ENCODE data around the gene KAZN. TPM values are rescaled to one million over a fixed set of nuclear protein-coding genes. Genes with fewer than 3 reads are reported as not detected.

The KAZN gene
- total and polyA plus RNA-seq, 4 donors = 17.8 to 54.0 (median 38.4) TPM

DNA sequence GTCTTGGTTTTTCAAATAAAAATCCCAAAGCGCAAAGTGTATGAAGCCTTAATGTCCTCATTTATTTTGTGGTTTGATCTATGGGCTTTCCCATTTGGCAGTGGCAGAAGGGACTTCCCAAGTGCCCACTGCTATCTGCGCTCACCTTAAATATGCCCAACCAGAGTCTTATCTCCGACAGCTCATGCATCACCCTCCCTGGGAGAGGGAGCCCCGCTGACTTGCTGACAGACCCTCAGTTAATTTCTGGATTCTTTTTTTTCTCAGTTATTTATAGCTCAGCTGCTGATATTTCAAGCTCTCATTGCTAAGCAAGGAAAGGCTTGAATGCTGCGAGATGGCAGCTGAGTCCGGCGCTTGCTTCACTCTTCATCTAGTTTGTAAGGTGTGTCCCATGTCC, 19.3 kb downstream of the KAZN start:
- no peaks in the 10 kb centered on the region for H3K36me3 ChIP-seq (ENCODE audit: control insufficient read depth, insufficient read depth, low read length)
- no peak for DNase-seq (ENCODE audit: low read depth in 4 of 6, low spot score in 6 of 6)

DNA sequence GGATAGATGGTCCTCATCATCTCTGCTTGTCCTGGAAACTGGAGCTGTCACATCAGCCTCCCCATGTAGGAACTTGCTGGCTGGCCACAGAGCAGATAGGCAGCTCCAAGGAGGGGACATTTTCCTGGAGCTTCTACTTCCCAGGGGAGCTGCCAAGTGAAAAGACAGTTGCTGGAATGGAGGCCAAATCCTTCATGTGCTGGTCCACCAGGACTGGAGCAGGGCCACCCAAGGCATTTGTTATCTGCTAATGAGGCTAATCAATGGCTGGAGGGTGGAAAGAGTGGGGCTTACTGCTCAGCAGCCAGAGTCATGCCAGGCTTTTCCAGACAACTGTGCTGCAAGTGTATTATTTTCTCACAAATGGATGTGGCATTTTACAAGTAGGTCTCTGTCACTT, 22.5 kb downstream of the KAZN start:
- DNase-seq (ENCODE audit: low read depth in 4 of 6, low spot score in 6 of 6) = peak in 1 of 6 donors; percentile 73
- Histone ChIP-seq H3K27me3 (ENCODE audit: control insufficient read depth, insufficient read depth, low read length) (no peaks in the 10 kb centered on the region), H3K9me3 (ENCODE audit: control insufficient read depth, insufficient read depth, low read length) (peaks cover 1% of the 10 kb centered on the region), H3K4me3 (ENCODE audit: low read depth, low read length) (no peak overlapping the region), H3K4me1 (ENCODE audit: control insufficient read depth, insufficient read depth, low read length) (peaks cover 12% of the 10 kb centered on the region), H3K27ac (ENCODE audit: low read depth, low read length) (no peak overlapping the region), H3K36me3 (ENCODE audit: control insufficient read depth, insufficient read depth, low read length) (no peaks in the 10 kb centered on the region)

More for the DNA sequence above, 19.3 kb downstream of the KAZN start:
- Histone ChIP-seq H3K4me3 (ENCODE audit: low read depth, low read length) (no peak overlapping the region), H3K4me1 (ENCODE audit: control insufficient read depth, insufficient read depth, low read length) (peaks cover 6% of the 10 kb centered on the region), H3K27ac (ENCODE audit: low read depth, low read length) (no peak overlapping the region), H3K9me3 (ENCODE audit: control insufficient read depth, insufficient read depth, low read length) (no peaks in the 10 kb centered on the region), H3K27me3 (ENCODE audit: control insufficient read depth, insufficient read depth, low read length) (no peaks in the 10 kb centered on the region)
- WGBS (ENCODE audit: insufficient coverage) = 95% methylated on average over 3 of the region's 7 CpGs

DNA sequence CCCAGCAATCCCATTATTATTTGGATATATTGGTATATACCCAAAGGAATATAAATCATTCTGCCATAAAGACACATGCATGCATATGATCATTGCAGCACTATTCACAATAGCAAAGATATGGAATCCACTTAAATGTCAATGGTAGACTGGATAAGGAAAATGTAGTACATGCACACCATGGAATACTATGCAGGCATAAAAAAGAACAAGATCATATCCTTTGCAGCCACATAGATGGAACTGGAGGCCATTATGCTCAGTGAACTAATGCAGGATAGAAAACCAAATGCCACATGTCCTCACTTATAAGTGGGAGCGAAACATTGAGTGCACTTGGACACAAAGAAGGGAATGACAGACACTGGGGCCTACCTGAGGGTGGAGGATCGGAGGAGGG, 24.6 kb downstream of the KAZN start:
- DNase-seq (ENCODE audit: low read depth in 4 of 6, low spot score in 6 of 6) = no peak
- no peak overlapping the region for H3K4me3 ChIP-seq (ENCODE audit: low read depth, low read length)
- peaks cover 33% of the 10 kb centered on the region for H3K4me1 ChIP-seq (ENCODE audit: control insufficient read depth, insufficient read depth, low read length)
- H3K36me3 ChIP-seq (ENCODE audit: control insufficient read depth, insufficient read depth, low read length) = no peaks in the 10 kb centered on the region
- whole genome bisulfite sequencing (ENCODE audit: insufficient coverage) = no CpG with 5 or more reads among the region's 2 CpGs
- H3K27me3 ChIP-seq (ENCODE audit: control insufficient read depth, insufficient read depth, low read length) = no peaks in the 10 kb centered on the region
- H3K9me3 ChIP-seq (ENCODE audit: control insufficient read depth, insufficient read depth, low read length) = peaks cover 1% of the 10 kb centered on the region
- no peak overlapping the region for H3K27ac ChIP-seq (ENCODE audit: low read depth, low read length)

DNA sequence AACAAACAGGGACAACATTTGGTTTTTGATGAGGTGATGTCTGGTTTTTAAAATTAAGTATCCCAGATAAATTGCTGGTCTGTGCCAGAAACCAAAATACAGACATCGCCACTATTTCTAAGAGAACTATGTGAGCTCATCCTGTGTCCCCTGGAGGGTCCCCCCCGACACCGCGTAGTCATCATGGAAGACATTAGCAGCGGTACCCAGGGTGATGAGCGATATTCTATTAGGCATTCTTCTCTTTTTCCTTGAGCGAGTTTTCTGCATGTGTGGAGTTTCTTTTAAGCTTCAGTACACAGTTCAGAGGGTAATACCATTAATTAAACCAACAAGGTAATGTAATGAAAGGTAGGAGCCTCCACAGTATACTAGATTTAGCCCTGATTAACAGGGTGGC, 26.5 kb downstream of the KAZN start:
- 33% methylated on average over 1 of the region's 7 CpGs for WGBS (ENCODE audit: insufficient coverage)
- H3K36me3 ChIP-seq (ENCODE audit: control insufficient read depth, insufficient read depth, low read length) = no peaks in the 10 kb centered on the region
- H3K4me3 ChIP-seq (ENCODE audit: low read depth, low read length) = no peak overlapping the region
- DNase-seq (ENCODE audit: low read depth in 4 of 6, low spot score in 6 of 6) = peak in 1 of 6 donors; percentile 50
- no peaks in the 10 kb centered on the region for H3K27me3 ChIP-seq (ENCODE audit: control insufficient read depth, insufficient read depth, low read length)
- no peak overlapping the region for H3K27ac ChIP-seq (ENCODE audit: low read depth, low read length)
- peaks cover 43% of the 10 kb centered on the region for H3K4me1 ChIP-seq (ENCODE audit: control insufficient read depth, insufficient read depth, low read length)
- H3K9me3 ChIP-seq (ENCODE audit: control insufficient read depth, insufficient read depth, low read length) = peaks cover 1% of the 10 kb centered on the region

DNA sequence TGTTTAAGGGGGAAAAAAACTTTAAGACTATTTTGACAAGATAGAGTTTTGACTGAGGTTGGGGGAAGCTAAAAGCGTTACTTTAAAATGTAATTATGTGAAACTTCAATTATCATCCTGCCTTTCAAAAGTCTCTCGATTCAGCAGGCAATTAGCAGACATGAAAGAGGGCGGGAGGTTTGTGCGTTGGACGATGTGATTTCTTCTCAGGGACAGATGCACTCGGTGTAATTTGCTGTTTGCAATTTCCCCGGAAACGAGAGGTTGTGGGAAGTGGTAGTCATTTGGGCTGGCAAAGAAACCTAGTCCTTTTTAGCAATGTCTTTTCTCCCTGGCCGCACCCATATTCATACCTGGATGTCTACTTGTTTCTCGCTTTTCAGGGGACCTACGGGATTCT, 27.1 kb downstream of the KAZN start:
- Histone ChIP-seq H3K9me3 (ENCODE audit: control insufficient read depth, insufficient read depth, low read length) (peaks cover 1% of the 10 kb centered on the region), H3K4me1 (ENCODE audit: control insufficient read depth, insufficient read depth, low read length) (peaks cover 43% of the 10 kb centered on the region), H3K36me3 (ENCODE audit: control insufficient read depth, insufficient read depth, low read length) (no peaks in the 10 kb centered on the region), H3K27ac (ENCODE audit: low read depth, low read length) (no peak overlapping the region), H3K4me3 (ENCODE audit: low read depth, low read length) (no peak overlapping the region), H3K27me3 (ENCODE audit: control insufficient read depth, insufficient read depth, low read length) (no peaks in the 10 kb centered on the region)
- 20% methylated on average over 5 of the region's 11 CpGs for WGBS (ENCODE audit: insufficient coverage)
- peak in 2 of 6 donors; percentile 62 to 67 for DNase-seq (ENCODE audit: low read depth in 4 of 6, low spot score in 6 of 6)

DNA sequence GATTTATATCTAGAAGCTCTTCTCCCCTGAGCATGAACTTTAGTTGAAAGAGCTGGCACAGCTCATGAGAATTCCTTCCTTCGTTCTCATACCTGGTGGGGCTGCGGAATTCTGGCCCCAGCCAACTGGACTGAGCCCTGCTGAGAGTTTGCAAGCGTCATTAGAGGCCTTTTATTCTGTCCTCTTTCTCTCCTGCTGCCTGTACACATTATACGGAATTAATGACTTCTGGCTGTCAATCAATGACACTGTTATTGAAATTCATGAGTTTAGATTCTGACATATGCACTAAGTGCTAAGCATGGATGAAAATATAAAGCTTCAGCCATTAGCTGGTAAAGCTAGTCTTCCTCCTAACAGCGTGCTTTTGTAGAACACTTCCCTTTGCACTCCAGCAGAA, 27.5 kb downstream of the KAZN start:
- H3K4me1 ChIP-seq (ENCODE audit: control insufficient read depth, insufficient read depth, low read length) = peaks cover 39% of the 10 kb centered on the region
- H3K27ac ChIP-seq (ENCODE audit: low read depth, low read length) = no peak overlapping the region

DNA sequence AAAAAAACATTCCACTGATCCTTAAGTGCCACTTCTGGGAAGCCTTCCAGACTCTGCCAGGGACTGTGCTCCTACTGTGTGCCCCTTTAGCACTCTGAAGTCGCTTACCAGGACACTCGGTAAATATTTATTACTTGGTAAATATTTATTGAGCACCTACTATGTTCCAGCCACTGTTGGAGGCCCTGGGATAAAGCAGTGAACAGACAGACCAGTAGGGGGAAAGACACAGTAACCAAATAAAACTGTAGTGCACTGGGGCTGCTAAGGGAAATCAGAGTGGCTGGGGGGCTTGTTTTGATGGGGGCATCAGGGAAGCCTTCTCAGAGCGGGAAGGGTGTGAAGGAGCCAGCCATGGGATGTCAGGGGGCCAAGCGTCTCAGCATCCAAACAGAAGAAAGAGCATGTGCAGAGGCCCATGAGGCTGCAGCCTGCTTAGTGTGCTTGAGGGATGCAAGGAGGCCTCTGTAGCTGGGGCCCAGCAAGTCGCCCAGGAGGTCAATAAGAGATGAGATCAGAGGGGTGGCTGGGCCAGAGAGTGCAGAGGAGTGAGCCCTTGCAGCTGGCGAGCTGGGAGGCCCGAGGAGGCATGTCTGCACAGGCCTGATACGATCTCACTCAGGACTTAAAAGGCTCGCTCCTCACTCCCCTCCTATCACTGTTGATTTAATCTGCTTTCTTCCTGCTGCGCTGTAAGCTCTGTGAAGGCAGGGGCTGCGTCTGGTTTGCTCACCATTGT, 28.6 kb downstream of the KAZN start:
- H3K4me3 ChIP-seq (ENCODE audit: low read depth, low read length) = no peak overlapping the region
- 45% methylated on average over 8 of the region's 11 CpGs for WGBS (ENCODE audit: insufficient coverage)

More for the DNA sequence above, 27.5 kb downstream of the KAZN start:
- Histone ChIP-seq H3K27me3 (ENCODE audit: control insufficient read depth, insufficient read depth, low read length) (no peaks in the 10 kb centered on the region), H3K36me3 (ENCODE audit: control insufficient read depth, insufficient read depth, low read length) (no peaks in the 10 kb centered on the region), H3K9me3 (ENCODE audit: control insufficient read depth, insufficient read depth, low read length) (peaks cover 1% of the 10 kb centered on the region), H3K4me3 (ENCODE audit: low read depth, low read length) (no peak overlapping the region)
- DNase-seq (ENCODE audit: low read depth in 4 of 6, low spot score in 6 of 6) = peak in 1 of 6 donors; percentile 54
- 54% methylated on average over 3 of the region's 5 CpGs for WGBS (ENCODE audit: insufficient coverage)

DNA sequence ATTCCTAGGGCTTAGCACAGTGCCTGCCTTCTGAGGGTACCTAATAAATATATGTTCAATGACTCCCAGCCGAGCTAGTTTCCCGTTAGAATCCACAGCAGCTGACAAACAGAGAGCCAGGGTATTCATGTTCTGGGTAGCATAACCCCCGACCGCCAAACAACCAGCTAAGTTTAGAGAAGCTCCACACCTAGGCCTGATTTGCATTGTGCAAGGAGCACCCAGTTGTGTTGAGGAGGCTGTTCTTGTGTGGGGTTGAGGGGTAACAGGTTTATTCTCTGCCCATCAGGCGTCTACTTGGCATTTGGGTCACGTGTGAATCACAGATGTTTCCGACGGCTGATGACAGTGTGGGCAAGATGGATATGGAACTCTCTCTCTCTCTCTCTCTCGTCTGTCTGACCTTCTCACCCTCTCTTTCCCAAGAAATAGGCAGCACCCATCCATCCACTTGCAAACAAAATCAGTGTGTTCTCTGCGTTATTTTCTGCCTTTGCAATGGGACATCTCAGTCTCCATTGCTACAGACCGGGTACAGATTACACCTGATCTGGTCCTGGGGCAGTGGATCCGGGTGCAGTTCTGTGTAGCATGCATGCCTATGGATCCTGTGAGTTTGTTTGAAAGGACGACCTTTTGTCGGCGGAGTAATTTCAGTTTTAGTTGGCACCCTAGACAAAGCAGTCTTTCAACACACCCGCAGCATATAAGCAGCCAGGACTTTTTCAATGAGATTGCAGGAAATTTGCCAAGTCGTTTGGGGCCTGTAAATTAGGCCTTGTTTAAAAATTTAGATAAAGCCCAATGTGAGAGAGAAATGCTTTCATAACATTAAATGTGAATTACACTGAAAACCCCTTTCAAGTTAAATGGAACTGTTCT, 29.4 kb downstream of the KAZN start:
- Histone ChIP-seq H3K4me1 (ENCODE audit: control insufficient read depth, insufficient read depth, low read length) (peaks cover 37% of the 10 kb centered on the region), H3K4me3 (ENCODE audit: low read depth, low read length) (no peak overlapping the region), H3K36me3 (ENCODE audit: control insufficient read depth, insufficient read depth, low read length) (no peaks in the 10 kb centered on the region), H3K27ac (ENCODE audit: low read depth, low read length) (peak overlapping the region; percentile 54), H3K9me3 (ENCODE audit: control insufficient read depth, insufficient read depth, low read length) (peaks cover 1% of the 10 kb centered on the region), H3K27me3 (ENCODE audit: control insufficient read depth, insufficient read depth, low read length) (no peaks in the 10 kb centered on the region)
- WGBS (ENCODE audit: insufficient coverage) = 21% methylated on average over 6 of the region's 17 CpGs
- DNase-seq (ENCODE audit: low read depth in 4 of 6, low spot score in 6 of 6) = peak; percentile 42 to 93 (median 58)

More for the DNA sequence above, 28.6 kb downstream of the KAZN start:
- Histone ChIP-seq H3K36me3 (ENCODE audit: control insufficient read depth, insufficient read depth, low read length) (no peaks in the 10 kb centered on the region), H3K27ac (ENCODE audit: low read depth, low read length) (peak overlapping the region; percentile 54), H3K4me1 (ENCODE audit: control insufficient read depth, insufficient read depth, low read length) (peaks cover 37% of the 10 kb centered on the region), H3K9me3 (ENCODE audit: control insufficient read depth, insufficient read depth, low read length) (peaks cover 1% of the 10 kb centered on the region), H3K27me3 (ENCODE audit: control insufficient read depth, insufficient read depth, low read length) (no peaks in the 10 kb centered on the region)
- DNase-seq (ENCODE audit: low read depth in 4 of 6, low spot score in 6 of 6) = peak in 1 of 6 donors; percentile 35

DNA sequence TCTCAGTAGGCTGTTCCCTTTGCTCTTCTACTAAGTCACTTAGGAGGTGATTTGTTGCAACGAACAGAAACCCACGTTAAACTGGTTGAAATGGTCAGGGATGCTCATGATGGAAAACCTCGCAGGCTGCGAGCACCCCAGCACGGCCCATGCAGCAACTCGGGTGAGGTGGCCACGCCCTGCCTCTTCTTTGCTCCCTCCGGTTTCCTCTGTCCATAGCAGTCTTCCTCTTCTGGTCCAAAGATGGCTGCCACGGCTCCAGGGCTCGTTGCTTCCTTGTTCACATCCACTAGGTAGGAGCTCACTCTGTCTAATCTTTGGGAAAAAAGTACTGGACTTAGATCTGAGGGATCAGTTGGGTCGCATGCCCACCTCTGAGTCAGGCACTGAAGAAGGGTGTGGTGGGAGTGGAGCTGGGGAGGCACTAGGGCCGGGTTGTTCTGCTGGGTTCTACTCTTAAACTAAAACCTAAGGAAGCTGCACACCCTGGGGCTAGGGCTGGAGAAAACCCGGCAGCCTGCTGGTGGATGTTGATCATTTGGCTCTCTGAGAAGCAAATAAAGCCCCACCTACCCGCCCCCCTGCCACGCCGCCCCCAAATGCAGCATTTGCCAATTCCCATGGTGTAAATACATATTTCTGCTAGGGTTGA, 31.0 kb downstream of the KAZN start:
- H3K27ac ChIP-seq (ENCODE audit: low read depth, low read length) = no peak overlapping the region
- WGBS (ENCODE audit: insufficient coverage) = 91% methylated on average over 9 of the region's 16 CpGs
- no peaks in the 10 kb centered on the region for H3K27me3 ChIP-seq (ENCODE audit: control insufficient read depth, insufficient read depth, low read length)
- H3K36me3 ChIP-seq (ENCODE audit: control insufficient read depth, insufficient read depth, low read length) = no peaks in the 10 kb centered on the region
- peaks cover 39% of the 10 kb centered on the region for H3K4me1 ChIP-seq (ENCODE audit: control insufficient read depth, insufficient read depth, low read length)
- no peak for DNase-seq (ENCODE audit: low read depth in 4 of 6, low spot score in 6 of 6)
- no peaks in the 10 kb centered on the region for H3K9me3 ChIP-seq (ENCODE audit: control insufficient read depth, insufficient read depth, low read length)
- H3K4me3 ChIP-seq (ENCODE audit: low read depth, low read length) = no peak overlapping the region

Measured in spinal cord (tissue), 10 donors.